Tibial artery (tissue), 4 donors: ENCODE data around the gene FSD1.
"Not testable (repeated sequence)": the region's sequence is repeated elsewhere in the genome, so short reads cannot be mapped to it uniquely, and the experiment has no call there.

Experiments used
- DNase-seq, 2 donors: peaks; one replicate each; pipeline ENCODE4 v3.0.0-alpha.2; 2019
- H3K27ac ChIP-seq, 2 donors: fragments of 200-600 bp; sonication (generic) in 1 of 2; 1 replicate in 1 of 2; 2 replicates in 1 of 2; pipeline ENCODE4 v1.5.1; 2018 to 2019; ENCODE audit warnings: mild to moderate bottlenecking in 1 of 2
- H3K27me3 ChIP-seq, 2 donors: fragments of 200-600 bp; sonication (generic) in 1 of 2; one replicate each; pipeline versions ENCODE4 v1.5.1 to v1.6.0; 2016 to 2019
- H3K36me3 ChIP-seq, 3 donors: fragments of 200-600 bp; sonication (generic) in 2 of 3; one replicate each; pipeline ENCODE4 v1.5.1; 2016 to 2019; ENCODE audit warnings: mild to moderate bottlenecking in 2 of 3
- H3K4me1 ChIP-seq, 4 donors: fragments of 200-600 bp; sonication (generic) in 2 of 4; 1 replicate in 3 of 4; 2 replicates in 1 of 4; pipeline ENCODE4 v1.5.1; 2016 to 2019
- H3K4me3 ChIP-seq, 2 donors: fragments of 200-600 bp; sonication (generic) in 1 of 2; 1 replicate in 1 of 2; 2 replicates in 1 of 2; pipeline ENCODE4 v1.5.1; 2018 to 2019; ENCODE audit warnings: mild to moderate bottlenecking in 2 of 2
- H3K9me3 ChIP-seq, 3 donors: fragments of 200-600 bp; sonication (generic) in 1 of 3; one replicate each; pipeline ENCODE4 v1.5.1; 2016 to 2019
- CTCF ChIP-seq, 2 experiments: fragments of 200-600 bp in 1 of 2; fragments of 450-650 bp in 1 of 2; IDR thresholded peaks; one replicate each; pipeline ENCODE4 v1.5.1; 2017 to 2019; ENCODE audit warnings: antibody characterized with exemption in 2 of 2, mild to moderate bottlenecking in 1 of 2, moderate library complexity in 1 of 2
- intact Hi-C: fragments of 100-400 bp; cut with DNase I; formaldehyde crosslinking; loops from one replicate; pipeline ENCODE4 v1.15.0; 2023; ENCODE audit warnings: low total_unique reads

FSD1 gene

GRCh38 chr19:4268816-4269430, 35.5 kb upstream of the FSD1 start:
- no peak for DNase-seq
- H3K4me1 ChIP-seq = no peaks in the 10 kb centered on the region
- TF ChIP-seq CTCF (IDR thresholded peaks at IDR 0.05) = no peak
- intact Hi-C loops = loop anchor here (2.0 to 10.0 kb wide), 3 partner anchors 84 to 253 kb away; partner anchors contain the start of genes CHAF1A and SH3GL1
- no peak overlapping the region for H3K27ac ChIP-seq
- no peaks in the 10 kb centered on the region for H3K9me3 ChIP-seq
- peaks cover 51 to 93% (median 61%) of the 10 kb centered on the region in 3 donors for H3K36me3 ChIP-seq
- no peaks in the 10 kb centered on the region for H3K27me3 ChIP-seq
- H3K4me3 ChIP-seq = no peak overlapping the region

GRCh38 chr19:4272894-4273293, 31.5 kb upstream of the FSD1 start:
- Histone ChIP-seq H3K36me3 (peaks cover 27 to 53% (median 37%) of the 10 kb centered on the region in 3 donors), H3K27ac (no peak overlapping the region), H3K4me3 (no peak overlapping the region), H3K9me3 (no peaks in the 10 kb centered on the region), H3K27me3 (peaks cover 0 to 10% of the 10 kb centered on the region in 2 donors), H3K4me1 (no peaks in the 10 kb centered on the region)
- TF ChIP-seq CTCF (IDR thresholded peaks at IDR 0.05) = no peak
- no peak for DNase-seq
- intact Hi-C loops = no loop called here

GRCh38 chr19:4274321-4274686, 30.1 kb upstream of the FSD1 start:
- Histone ChIP-seq H3K27me3 (peaks cover 0 to 24% of the 10 kb centered on the region in 2 donors), H3K36me3 (peaks cover 14 to 39% (median 23%) of the 10 kb centered on the region in 3 donors)
- H3K4me1 ChIP-seq, H3K9me3 ChIP-seq, H3K4me3 ChIP-seq, H3K27ac ChIP-seq, intact Hi-C loops, DNase-seq: not testable (repeated sequence)

- Histone ChIP-seq H3K36me3 (peaks cover 0 to 9% (median under 1%) of the 10 kb centered on the region in 3 donors), H3K27ac (no peak overlapping the region), H3K4me1 (peaks cover 0 to 18% (median 11%) of the 10 kb centered on the region in 4 donors), H3K4me3 (no peak overlapping the region), H3K27me3 (peaks cover 0 to 52% of the 10 kb centered on the region in 2 donors), H3K9me3 (no peaks in the 10 kb centered on the region)
- intact Hi-C loops = no loop called here
- TF ChIP-seq CTCF (IDR thresholded peaks at IDR 0.05) = no peak
- no peak for DNase-seq
These were observed 27.2 kb upstream of the FSD1 start for GRCh38 chr19:4277191-4277696.

- Histone ChIP-seq H3K4me1 (peaks cover 0 to 18% (median 11%) of the 10 kb centered on the region in 4 donors), H3K36me3 (peaks cover 0 to 2% (median 0%) of the 10 kb centered on the region in 3 donors), H3K27me3 (peaks cover 0 to 59% of the 10 kb centered on the region in 2 donors), H3K27ac (no peak overlapping the region), H3K9me3 (no peaks in the 10 kb centered on the region), H3K4me3 (no peak overlapping the region)
- intact Hi-C loops = no loop called here
- DNase-seq = no peak
- TF ChIP-seq CTCF (IDR thresholded peaks at IDR 0.05) = no peak
These were observed 26.4 kb upstream of the FSD1 start for GRCh38 chr19:4278010-4278409.

- intact Hi-C loops = no loop called here
- DNase-seq = no peak
- no peak for TF ChIP-seq CTCF (IDR thresholded peaks at IDR 0.05)
These were observed 25.8 kb upstream of the FSD1 start, which contains the start of gene SHD for GRCh38 chr19:4278419-4279266. TSS of gene SHD (plus strand) at chr19:4279266. CDS start at chr19:4280064, 798 bp downstream.

More at GRCh38 chr19:4278419-4279266, 25.8 kb upstream of the FSD1 start, which contains the start of gene SHD:
- Histone ChIP-seq H3K27ac (no peak within 1 kb of the TSS), H3K9me3 (no peaks in the 10 kb centered on the region), H3K4me3 (peak within 1 kb of the TSS in 1 of 2 donors; percentile 9), H3K4me1 (peaks cover 0 to 18% (median 11%) of the 10 kb centered on the region in 4 donors), H3K36me3 (no peaks in the 10 kb centered on the region), H3K27me3 (peaks cover 0 to 65% of the 10 kb centered on the region in 2 donors)
